ENCODE data around the gene CTU1.

- TF ChIP-seq CTCF (IDR thresholded peaks at IDR 0.05; ENCODE audit: borderline replicate concordance, extremely low read depth, low read length, poor library complexity, severe bottlenecking) (no peak), EZH2 (IDR thresholded peaks at IDR 0.05; ENCODE audit: borderline replicate concordance, low read depth, low read length, severe bottlenecking) (no peak)
Observed at GRCh38 chr19:51064534-51065220, 43.5 kb downstream of the CTU1 start, which contains the start of gene KLK13.
